ENCODE measurements around the gene ADAMTS4. TPM values are rescaled to one million over a fixed set of nuclear protein-coding genes. Genes with fewer than 3 reads are reported as not detected.

Gene ADAMTS4
- total RNA-seq, 1 experiment from 2014 or later, result 7.0 TPM

DNA sequence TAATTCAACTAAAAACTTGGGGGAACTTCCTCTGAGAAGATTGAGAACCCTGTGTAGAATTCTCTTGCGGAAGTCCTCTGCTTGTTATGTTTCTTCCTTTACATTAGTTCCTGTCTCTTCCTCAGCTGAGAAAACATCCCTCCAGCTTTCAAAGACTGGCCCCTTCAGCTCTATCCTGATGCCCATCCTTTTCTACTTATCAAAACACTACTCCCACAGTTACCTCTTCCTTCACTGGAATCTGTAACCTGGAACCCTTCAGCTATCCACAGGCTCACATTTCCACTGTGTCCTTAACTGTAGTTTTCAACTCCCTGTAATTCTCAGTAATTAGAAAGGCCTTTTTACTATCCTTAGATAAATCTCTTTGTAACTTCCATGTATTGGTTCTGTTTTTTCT, 60.4 kb downstream of the ADAMTS4 start:
- H3K27me3 Mint-ChIP-seq (ENCODE audit: low read depth), result no peaks in the 10 kb centered on the region
- H4K5ac ChIP-seq (ENCODE audit: insufficient read length, low read depth, low read length), result no peak overlapping the region
- H4K91ac ChIP-seq (ENCODE audit: insufficient read length, low read depth, low read length), result no peak overlapping the region
- H3K4ac ChIP-seq (ENCODE audit: low read depth, low read length), result no peak overlapping the region
- no peaks in the 10 kb centered on the region for H3K4me1 ChIP-seq (ENCODE audit: insufficient read depth, low read length)
- H3K9me3 ChIP-seq (ENCODE audit: control insufficient read depth, low read depth, low read length), result no peaks in the 10 kb centered on the region
- no peak overlapping the region for H4K8ac ChIP-seq (replicated peaks; ENCODE audit: insufficient read length, low read depth, low read length)
- H2BK12ac ChIP-seq (ENCODE audit: insufficient read length, low read depth, low read length), result no peak overlapping the region
- H3K18ac ChIP-seq (ENCODE audit: insufficient read length, low read depth, low read length), result no peak overlapping the region
- no peak overlapping the region for H2AK5ac ChIP-seq (ENCODE audit: insufficient read length, low read length)
- no peak overlapping the region for H3K14ac ChIP-seq (ENCODE audit: insufficient read depth, low read length)
- no peak overlapping the region for H3K23ac ChIP-seq (ENCODE audit: insufficient read length, low read depth, low read length)
- H3K23me2 ChIP-seq (ENCODE audit: insufficient read length, low read depth, low read length, poor library complexity, severe bottlenecking), result peaks cover 4% of the 10 kb centered on the region
- no peak overlapping the region for H2BK15ac ChIP-seq (ENCODE audit: low read depth, low read length)
- H3K56ac ChIP-seq (ENCODE audit: insufficient read length, low read depth, low read length), result no peak overlapping the region
- no peak overlapping the region for H2BK5ac ChIP-seq (ENCODE audit: insufficient read length, low read length)
- no peak overlapping the region for H3T11ph ChIP-seq (ENCODE audit: low read length)
- no peak overlapping the region for H2BK120ac ChIP-seq (ENCODE audit: low read depth, low read length, poor library complexity, severe bottlenecking)
- no peak overlapping the region for H2AFZ ChIP-seq (ENCODE audit: low read length)
- no peak for DNase-seq
- H3K79me2 ChIP-seq (ENCODE audit: insufficient read depth, low read length), result peaks cover 3% of the 10 kb centered on the region; the same call in 1 of the 2 replicates
- H3K4me2 ChIP-seq (ENCODE audit: insufficient read depth, insufficient read length, low read length), result no peak overlapping the region
- H3K27ac Mint-ChIP-seq, result no peak overlapping the region; a peak in 1 of 7 replicates
- peaks cover 4% of the 10 kb centered on the region for H3K79me1 ChIP-seq (ENCODE audit: insufficient read depth, low read depth, low read length, poor library complexity, severe bottlenecking)
- no peak overlapping the region for H3K27ac ChIP-seq (ENCODE audit: insufficient read length, low read depth, low read length)
- H3K36me3 Mint-ChIP-seq (ENCODE audit: insufficient read depth in 1 of 3, low read depth in 3 of 3), result peaks cover 0 to 2% (median 0%) of the 10 kb centered on the region in 3 experiments; a peak in 1 of 7 replicates
- no peaks in the 10 kb centered on the region for H3K4me1 Mint-ChIP-seq
- no peaks in the 10 kb centered on the region for H3K9me3 Mint-ChIP-seq
- H3K9ac ChIP-seq (ENCODE audit: extremely low read depth, insufficient read length, low read length), result no peak overlapping the region
- no peak overlapping the region for H3K4me3 Mint-ChIP-seq
- WGBS (ENCODE audit: extremely low coverage, insufficient read length, low lambda C conversion rate), result no CpG with 5 or more reads among the region's 1 CpG
- H2BK20ac ChIP-seq (ENCODE audit: low read depth, low read length, poor library complexity, severe bottlenecking), result no peak overlapping the region
- no peaks in the 10 kb centered on the region for H4K20me1 ChIP-seq (ENCODE audit: control insufficient read depth, insufficient read depth, insufficient read length)
- no peaks in the 10 kb centered on the region for H3K27me3 ChIP-seq (ENCODE audit: insufficient read depth, low read length)
- TF ChIP-seq, protein P1, sequence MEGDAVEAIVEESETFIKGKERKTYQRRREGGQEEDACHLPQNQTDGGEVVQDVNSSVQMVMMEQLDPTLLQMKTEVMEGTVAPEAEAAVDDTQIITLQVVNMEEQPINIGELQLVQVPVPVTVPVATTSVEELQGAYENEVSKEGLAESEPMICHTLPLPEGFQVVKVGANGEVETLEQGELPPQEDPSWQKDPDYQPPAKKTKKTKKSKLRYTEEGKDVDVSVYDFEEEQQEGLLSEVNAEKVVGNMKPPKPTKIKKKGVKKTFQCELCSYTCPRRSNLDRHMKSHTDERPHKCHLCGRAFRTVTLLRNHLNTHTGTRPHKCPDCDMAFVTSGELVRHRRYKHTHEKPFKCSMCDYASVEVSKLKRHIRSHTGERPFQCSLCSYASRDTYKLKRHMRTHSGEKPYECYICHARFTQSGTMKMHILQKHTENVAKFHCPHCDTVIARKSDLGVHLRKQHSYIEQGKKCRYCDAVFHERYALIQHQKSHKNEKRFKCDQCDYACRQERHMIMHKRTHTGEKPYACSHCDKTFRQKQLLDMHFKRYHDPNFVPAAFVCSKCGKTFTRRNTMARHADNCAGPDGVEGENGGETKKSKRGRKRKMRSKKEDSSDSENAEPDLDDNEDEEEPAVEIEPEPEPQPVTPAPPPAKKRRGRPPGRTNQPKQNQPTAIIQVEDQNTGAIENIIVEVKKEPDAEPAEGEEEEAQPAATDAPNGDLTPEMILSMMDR (conservative IDR thresholded peaks at IDR 0.05), result no peak
